Activated CD8-positive, alpha-beta memory T cell treated with anti-CD3 and anti-CD28 coated beads, Interleukin-2, amount 50 U/mL, for 4 hours (primary cell): ENCODE data around the gene TPST1.
"Not testable (repeated sequence)": the region's sequence is repeated elsewhere in the genome, so short reads cannot be mapped to it uniquely, and the experiment has no call there.

Experiments
- DNase-seq: peaks from one replicate; pipeline ENCODE4 v3.0.0-alpha.2; 2020

Gene TPST1

DNA sequence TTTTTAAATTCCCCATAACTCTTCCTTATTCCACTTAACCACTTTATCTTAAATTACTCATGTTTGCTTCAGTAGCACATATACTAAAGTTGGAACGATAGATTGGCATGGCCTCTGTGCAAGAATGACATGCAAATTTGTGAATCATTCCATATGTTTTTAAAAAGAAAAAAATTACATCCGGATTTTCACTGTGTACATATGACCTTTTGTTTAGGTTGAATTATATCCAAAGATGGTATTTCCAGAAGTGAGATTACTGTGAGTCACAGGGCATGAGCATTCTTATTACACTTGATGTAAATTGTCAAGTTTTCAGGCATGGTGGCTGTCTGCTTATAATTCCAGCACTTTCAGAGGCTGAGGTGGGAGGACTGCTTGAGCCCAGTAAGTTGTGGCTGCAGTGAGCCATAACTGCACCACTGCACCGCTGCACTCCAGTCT lies 190.0 kb downstream of the TPST1 start:
- not testable (repeated sequence) for DNase-seq

DNA sequence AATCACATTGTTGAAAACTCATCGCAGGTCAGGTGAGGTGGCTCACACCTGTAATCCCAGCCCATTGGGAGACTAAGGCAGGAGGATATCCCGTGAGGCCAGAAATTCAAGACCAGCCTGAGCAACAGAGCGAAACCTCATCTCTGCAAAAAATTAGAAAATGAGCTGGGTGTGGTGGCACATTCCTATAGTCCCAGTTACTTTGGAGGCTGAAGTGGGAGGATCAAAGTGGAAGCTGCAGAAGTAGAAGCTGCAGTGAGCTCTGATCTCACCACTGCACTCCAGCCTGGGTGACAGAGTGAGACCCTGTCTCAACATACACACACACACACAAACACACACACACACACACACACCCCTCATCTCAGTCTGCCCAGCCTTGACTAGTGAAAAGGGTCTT lies 190.9 kb downstream of the TPST1 start:
- DNase-seq: not testable (repeated sequence)

DNA sequence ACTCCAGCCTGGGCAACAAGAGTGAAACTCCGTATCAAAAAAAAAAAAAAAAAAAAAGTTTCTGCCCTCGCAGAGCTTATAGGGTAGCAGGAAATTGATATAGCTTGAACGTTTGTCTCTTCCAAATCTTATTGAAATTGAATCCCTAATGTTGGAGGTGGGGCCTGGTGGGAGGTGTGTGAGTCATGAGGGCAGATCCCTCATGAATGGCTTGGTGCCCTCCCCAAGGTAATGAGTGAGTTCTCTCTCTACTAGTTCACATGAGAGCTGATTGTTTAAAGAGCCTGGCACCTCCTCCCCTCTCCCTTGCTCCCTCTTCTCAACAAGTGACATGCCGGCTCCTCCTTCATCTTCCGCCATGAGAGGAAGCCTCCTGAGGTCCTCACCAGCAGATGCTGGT lies 193.7 kb downstream of the TPST1 start:
- not testable (repeated sequence) for DNase-seq

DNA sequence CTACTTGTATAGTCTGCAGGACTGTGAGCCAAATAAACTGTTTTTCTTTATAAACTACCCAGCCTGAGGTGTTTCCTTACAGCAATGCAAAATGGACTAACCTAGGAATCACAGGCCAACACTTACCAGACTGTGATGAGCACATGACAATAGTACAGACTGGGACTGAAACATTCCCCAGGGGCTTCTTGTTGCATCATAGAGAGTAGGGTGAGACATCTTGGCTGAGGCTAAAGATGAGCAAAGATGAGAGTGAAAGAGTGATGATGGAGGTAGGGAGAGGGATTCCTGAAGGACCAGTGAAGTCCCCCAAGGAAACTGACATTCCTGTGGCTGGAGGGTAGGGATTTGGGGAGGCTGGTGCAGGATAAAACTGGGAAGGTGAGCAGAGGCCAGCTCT lies 194.4 kb downstream of the TPST1 start:
- no peak for DNase-seq

DNA sequence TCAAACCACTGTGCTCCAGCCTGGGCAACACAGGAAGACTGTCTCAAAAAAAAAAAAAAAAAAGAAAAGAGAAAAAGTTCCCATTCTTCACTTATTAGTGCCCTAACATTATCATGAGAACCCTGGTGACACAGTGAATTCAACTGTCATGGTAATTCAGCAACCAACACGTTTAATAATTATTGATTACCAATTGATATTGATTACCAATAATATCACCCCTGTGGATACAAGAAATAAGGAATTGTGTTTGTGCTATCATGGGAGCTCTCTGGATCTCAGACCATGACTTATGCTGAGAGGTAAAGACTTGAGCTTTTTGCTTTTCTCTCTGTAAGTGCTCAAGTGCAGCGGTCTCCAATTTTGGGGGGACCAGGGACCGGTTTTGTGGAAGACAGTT lies 195.3 kb downstream of the TPST1 start:
- DNase-seq: no peak

DNA sequence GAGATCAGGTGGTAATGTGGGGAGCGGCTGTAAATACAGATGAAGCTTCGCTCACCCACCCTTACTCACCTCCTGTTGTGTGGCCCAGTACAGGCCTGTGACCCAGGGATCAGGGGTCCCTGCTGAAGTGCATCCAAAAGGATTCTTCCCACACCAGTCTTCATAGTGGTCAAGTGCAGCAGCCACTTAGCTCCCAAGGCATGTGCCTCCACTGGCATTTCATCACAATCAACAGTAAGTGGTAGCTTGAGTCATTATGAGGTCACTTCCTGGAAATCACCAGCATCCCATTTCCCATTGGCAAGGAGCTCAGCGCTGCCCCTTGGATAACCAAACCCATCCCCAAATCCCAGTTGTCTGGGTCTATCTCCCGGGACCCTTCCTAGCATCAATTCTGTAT lies 196.0 kb downstream of the TPST1 start:
- DNase-seq: not testable (repeated sequence)

DNA sequence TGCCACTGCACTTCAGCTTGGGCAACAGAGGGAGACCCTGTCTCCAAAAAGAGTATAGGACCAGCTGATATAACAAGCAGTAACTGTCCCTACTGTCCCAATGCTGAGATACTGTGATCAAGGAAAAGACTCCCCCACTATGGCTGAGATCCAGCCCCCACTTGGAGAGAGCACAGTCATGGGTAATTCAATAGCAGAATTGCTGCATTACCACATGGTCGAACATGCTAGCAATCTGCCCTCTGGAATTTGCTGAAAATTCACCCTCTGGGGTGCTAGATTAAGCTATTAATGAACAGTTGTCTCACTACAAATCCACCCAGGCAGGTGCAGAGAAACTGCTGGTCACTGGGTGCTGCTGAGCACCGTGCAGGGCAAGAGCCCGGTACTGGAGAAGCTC lies 196.8 kb downstream of the TPST1 start:
- not testable (repeated sequence) for DNase-seq

DNA sequence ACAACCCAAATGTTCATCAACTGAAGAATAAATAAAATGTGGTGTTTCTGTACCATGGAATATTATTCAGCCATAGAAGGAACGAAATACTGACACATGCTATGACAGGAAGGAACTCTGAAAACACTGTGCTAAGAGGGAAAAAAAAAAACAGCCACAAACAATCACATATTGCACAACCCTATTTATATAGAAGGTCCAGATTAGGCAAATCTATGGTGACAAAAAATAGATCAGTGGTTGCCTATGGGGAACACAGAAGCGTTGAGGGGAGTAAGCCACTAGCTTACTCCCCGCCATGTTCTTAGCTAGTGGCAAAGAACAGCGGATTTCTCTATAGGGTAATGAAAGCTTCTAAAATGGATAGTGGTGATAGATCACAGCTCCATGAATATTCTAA lies 198.4 kb downstream of the TPST1 start:
- DNase-seq: no peak

DNA sequence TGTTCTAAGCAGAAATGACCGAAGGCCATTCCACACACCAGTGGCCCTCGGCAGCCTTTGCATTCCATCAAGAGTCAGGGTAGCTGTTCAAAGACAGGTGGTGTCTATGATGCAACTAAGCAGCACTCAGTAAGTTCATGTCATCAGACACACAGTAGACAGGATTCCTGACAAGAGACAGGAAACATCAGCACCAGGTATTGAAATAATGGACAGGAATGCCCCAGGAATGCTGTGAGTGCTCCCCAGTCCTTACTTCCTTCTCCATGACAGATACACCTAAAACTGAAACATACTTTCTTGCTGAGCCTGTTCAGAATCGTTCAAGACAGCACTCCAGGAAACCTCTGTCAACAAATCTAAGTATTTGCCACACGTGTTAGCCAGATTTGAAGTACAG lies 204.4 kb downstream of the TPST1 start:
- no peak for DNase-seq
